NCI-H526 (cell line): ENCODE measurements around the gene MYO3B.

Source experiments
- DNase-seq, 2 experiments: peaks; one replicate each; lab custom pipeline; 2025; lab: John Stamatoyannopoulos, UW

Gene MYO3B

GRCh38 chr2:170475878-170476277 lies 297.9 kb downstream of the MYO3B start:
- no peak for DNase-seq

DNA sequence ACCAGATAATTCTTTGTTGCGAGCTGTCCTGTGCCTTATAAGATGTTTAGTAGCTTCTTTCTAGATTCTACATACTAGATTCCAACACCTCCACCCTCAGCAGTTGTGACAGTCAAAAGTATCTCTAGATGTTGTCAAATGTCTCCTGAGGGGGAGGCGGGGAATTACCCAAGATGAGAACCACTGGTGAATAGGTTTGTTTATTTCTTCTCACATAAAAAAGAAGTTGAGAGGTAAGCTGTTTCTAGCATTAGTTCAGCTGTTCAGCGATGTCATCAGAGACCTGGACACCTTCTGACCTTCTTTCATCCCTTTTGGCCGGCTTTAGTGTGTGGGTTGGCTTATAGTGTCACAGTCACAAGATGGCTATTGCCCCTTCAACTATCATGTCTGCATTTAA lies 299.7 kb downstream of the MYO3B start:
- no peak for DNase-seq

- DNase-seq: no peak
These were observed 303.3 kb downstream of the MYO3B start for GRCh38 chr2:170481201-170481600.

- DNase-seq: no peak
These were observed 306.6 kb downstream of the MYO3B start for GRCh38 chr2:170484552-170484951.

- DNase-seq: no peak
These were observed 307.5 kb downstream of the MYO3B start for GRCh38 chr2:170485254-170486026.

DNA sequence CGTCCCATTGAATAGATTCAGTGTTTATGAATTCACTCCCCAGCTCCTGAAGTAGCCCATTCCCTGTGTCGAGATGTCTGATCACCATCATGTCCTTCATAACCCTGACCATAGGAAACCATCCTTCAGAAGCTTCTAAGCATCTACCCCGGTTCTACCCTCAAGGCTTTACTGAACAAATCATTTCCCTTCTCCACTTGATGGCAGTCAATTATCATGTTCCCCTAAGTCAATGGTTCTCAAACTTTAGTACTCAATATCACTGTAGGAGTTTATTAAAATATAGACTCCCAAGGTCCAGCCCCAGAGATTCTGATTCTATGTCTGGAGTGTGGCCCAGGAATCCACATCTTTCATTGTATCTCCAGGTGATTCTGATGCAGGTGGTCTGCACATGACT lies 308.8 kb downstream of the MYO3B start:
- DNase-seq: no peak

DNA sequence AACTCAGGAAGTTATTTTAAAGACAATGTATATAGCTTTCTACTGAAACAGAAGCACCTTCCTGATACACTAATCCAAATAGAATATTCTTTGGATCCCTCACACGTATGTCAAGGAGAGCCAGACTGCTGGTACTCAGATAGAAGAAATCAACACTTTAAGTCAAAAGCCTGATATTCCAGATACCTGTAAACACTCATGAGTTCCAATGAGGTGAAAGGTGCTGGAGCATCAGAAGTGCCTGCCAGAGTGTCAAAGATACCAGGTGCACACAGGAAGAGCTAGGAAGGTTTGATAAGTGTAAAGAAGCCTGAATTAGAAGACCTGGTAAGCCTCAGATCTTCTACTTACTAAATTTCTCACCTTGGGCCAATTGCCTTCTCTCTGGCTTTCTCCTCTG lies 310.9 kb downstream of the MYO3B start:
- DNase-seq: no peak

- no peak for DNase-seq
These were observed 314.1 kb downstream of the MYO3B start for GRCh38 chr2:170492010-170492409.

DNA sequence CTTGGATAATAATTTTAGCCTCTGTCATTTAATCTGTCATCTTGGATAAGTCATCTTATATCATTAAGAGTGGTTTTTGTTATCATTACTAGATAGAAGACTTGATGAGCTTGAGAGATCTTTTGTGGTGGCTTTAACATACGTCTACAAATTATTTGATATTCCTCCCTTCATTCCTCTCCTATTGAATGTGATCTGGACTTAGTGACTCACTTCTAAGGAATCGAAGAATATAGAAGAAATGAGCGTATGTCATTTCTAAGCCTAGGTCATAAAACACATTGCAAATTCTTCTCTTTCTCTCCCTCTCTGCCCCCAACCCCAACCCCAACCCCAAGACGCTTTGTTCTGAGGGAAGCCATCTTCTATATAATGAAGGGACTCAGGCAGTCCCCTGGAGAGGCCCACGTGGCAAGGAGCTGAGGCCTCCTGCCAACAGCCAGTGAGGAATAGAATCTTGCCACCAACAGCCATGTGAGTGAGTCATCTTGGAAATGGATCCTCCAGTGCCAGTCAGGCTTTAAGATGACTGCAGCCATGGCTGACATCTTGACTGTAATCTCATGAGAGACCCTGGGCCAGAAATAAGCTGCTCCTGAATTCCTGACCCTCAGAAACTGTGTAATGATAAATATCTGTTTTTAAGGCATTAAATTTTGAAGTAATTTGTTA lies 315.6 kb downstream of the MYO3B start:
- DNase-seq: no peak

- DNase-seq: no peak
These were observed 317.9 kb downstream of the MYO3B start for GRCh38 chr2:170495896-170496295.

GRCh38 chr2:170498619-170499018 lies 320.7 kb downstream of the MYO3B start:
- no peak for DNase-seq

DNA sequence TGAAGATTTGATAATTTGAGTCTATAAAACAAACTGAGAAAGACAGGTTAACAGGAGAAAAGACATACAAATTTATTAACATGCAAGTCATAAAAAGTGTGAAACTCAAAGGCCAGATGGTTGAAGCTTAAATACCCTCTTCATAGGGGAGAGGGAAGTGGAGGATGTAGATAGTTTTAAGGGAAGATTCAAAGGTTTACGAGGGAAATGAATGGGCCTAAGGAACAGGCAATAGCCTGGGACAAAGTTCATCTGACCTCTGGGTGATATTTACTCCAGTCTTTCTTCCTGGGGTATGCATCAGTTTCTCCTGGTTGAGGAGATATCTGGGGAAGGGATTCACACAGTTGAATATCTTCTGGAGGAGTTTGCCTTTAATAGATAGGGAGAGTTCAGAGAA lies 322.2 kb downstream of the MYO3B start:
- no peak for DNase-seq

DNA sequence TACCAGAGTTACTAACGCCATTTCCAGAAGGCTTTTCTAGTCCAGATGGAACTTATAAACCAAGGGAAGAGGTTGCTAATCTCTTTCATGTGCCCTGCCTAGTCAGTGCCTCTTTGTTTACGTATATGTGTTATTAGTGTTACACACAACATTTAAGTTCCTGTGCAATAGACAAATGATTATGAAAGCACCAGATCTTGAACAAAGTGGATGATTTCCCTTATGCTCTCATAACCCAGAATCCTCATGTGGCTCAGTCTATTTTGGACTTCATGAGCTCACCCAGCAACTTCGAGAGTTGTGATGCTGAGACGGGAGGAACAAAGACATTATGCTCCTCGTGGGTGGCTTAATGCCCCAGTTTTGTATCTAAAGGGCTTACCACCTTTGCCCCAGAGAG lies 322.8 kb downstream of the MYO3B start:
- no peak for DNase-seq

GRCh38 chr2:170501421-170502043 lies 323.6 kb downstream of the MYO3B start:
- DNase-seq: no peak

- no peak for DNase-seq
These were observed 324.6 kb downstream of the MYO3B start for GRCh38 chr2:170502361-170503130.

DNA sequence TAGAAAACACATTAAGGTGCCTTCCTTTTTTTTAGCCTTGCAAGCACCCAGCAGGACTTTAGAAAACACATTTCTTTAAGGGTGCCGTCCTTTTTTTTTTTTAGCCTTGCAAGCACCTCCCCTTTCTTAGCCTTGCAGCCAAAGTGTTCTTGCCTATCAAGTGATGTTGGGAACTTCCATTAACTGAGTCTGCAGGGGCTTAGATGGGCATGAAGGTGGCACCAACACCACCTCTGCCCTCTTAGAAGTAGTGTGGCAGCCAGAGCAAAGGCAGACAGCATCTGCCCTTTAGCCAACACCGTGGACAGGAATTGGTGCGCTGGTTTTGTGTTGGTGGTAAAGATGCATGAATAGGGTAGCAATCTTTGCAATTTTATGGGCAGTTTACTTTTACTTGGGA lies 325.6 kb downstream of the MYO3B start:
- DNase-seq: no peak

DNA sequence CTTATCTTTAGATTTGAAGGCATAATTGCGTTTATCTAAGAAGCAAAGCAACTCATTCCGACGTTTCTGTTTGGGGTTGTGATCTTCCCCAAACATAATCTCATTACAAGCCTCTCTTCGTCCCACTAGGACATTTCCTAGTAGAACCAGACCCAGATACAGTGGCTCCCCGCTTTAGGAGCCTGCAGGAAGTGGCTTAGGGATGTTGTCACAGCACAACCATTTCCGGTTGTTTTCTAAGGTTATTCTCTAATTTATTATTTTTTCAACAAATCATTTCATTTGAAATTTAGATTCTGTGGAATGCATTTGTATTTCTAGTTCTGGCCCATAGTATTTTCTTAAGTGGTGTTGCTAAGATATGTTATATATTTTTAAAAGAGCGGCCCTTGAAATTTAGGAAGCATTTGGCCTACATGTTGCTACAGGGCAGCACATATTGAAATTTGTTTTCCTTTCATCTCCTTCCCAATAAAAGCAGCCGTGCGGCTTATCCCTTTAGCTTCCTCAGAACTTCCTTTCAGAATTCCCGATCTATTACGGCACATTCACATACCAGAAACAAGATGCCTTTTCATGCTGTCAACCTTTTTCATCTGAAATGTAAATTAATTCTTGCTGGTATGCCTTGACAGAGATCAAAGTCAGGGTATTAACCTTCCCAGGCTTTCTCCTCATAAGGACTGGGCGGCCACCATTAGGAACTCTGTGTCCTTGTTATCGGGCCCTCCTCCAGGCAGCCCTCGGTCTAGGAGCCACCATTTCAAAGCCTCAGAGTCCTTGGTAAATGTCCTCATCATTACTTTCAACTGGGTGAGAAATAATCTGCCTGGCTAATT lies 326.2 kb downstream of the MYO3B start:
- DNase-seq: no peak

DNA sequence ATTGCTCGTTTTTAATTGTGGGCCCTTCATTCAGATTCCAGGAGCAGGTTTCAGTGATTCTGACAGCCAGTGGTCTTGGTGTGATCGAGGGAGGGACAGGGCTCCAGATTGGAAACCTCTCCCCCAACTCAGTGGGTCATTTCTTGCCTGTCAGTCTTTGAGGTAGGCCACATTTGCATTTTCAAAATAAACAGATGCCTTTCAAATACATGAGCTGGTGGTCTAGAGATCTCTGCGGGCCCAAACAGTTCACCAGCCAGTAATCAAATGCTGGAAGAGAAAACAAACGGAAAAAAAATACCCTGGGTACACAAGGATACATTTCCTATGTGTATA lies 326.8 kb downstream of the MYO3B start:
- peak; percentile 11 to 17 for DNase-seq

GRCh38 chr2:170505631-170506275 lies 327.8 kb downstream of the MYO3B start:
- no peak for DNase-seq

DNA sequence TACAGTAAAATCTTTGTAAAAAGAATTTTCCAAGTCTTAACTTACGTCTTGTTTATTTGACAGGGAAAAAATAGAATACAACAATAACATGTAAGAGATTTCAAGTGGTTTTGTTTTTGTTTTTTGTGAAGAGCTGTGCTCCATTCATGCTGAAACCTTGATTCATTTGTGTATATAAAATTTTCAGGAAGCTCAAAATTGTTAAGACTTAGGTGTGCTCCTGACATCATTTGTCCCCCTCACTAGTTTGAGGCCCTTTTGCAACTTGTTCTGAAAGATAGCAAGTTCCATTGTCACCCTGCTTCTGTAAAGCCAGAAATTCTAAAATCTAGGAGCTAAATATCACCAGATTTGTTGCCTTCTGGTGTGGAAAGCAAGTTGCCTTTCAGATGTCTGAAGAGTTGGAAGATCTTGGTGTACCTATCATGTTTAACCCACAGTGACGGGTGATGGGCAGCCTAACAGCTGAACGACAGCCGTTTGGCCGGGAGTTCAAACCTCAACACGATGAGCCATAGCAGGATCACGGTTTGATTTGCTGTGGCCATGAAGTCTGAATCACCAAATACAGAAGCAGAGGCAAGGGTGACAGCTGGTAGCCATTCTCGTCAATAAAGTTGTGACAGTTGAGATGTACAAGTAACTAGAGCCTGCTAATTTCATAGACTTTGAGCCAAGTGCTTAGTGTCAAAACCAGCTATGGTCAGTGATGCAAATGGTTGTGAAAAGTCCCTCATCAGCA lies 331.7 kb downstream of the MYO3B start:
- no peak for DNase-seq
